ENCODE data around the gene CLEC16A. TPM values are rescaled to one million over a fixed set of nuclear protein-coding genes. Genes with fewer than 3 reads are reported as not detected.

Gene CLEC16A
- total and polyA plus RNA-seq, 9 of the 15 experiments (the other 6 are each of a cell fraction or from before 2014, with no cell fraction given): 1.00 to 22.3 (median 10.0) TPM

DNA sequence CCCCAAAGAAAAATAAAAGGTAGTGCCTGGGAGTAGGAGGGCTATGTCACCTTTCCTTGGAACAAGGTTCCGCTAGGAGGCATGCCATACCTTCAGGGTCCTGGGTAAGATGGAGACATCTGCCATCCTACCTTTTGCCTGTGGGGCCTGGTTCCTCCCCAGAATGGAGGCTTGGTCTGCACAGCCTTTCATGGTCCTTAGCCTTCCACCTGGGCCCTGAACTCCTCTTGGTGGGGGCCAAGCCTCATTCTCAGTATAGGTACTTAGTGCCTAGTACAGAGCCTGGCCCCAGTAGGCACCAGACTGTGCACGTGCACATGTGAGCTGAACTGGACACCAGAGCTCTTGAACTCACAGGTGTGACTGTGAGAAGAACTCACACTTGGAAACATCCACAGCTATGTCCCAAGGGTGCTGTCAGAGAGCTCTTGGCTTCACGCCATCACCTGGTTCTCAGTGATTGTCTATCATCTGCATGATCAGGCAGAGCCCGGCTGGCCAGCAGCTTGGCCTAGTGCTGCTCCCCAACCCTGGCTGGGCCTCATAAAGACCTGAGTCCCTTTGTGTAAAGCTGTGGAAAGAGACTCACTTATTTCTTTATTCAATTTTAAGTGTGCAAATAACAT, 168.5 kb downstream of the CLEC16A start (continued):
- TF ChIP-seq, protein P1, sequence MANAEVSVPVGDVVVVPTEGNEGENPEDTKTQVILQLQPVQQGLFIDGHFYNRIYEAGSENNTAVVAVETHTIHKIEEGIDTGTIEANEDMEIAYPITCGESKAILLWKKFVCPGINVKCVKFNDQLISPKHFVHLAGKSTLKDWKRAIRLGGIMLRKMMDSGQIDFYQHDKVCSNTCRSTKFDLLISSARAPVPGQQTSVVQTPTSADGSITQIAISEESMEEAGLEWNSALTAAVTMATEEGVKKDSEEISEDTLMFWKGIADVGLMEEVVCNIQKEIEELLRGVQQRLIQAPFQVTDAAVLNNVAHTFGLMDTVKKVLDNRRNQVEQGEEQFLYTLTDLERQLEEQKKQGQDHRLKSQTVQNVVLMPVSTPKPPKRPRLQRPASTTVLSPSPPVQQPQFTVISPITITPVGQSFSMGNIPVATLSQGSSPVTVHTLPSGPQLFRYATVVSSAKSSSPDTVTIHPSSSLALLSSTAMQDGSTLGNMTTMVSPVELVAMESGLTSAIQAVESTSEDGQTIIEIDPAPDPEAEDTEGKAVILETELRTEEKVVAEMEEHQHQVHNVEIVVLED (CRISPR knock-in tag; IDR thresholded peaks at IDR 0.05): no peak
- TF ChIP-seq MTA2 (IDR thresholded peaks at IDR 0.05; ENCODE audit: low read depth) (peak; percentile 20; the same call in 1 of the 2 replicates), BRD9 (IDR thresholded peaks at IDR 0.05; ENCODE audit: low read depth, partially characterized antibody) (no peak), ZFX (CRISPR knock-in tag; IDR thresholded peaks at IDR 0.05) (peak; percentile 58)

DNA sequence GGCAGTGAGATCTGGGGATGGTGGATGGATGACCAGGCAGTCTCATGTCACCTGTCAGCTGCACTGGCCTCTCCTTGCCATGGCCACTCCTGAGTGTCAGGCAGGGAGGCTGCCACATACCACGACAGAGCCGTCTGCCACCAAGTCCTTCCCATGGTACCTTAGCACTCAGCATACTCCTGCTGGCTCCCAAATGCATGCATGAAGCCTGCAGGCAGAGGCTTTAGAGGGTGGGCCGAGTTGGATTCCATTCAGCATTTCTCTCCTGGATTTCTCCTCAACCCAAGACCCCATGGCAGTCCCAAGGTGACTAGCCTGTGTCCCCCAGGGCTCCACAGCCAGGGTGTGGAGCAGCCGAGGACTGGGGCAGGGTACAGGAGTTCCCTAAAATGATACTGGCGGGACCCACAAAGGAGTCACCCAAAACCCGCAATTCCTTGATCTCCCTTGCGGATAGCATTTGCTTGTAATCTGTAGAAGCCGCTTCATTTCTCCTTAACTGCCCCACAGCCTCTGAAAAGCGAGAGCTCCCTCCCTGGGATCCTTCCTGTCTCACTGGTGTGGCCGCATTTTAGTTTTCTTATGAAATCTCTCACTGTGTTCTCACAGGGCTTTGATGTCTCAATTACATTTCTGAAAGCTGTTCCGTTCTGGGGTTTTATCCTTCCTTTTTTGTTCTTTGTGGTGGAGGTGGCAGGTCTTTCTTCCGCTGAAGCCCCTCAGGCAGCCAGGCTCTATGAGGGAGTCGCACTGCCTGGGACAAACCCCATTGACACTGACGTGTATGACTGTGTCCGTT, 170.2 kb downstream of the CLEC16A start:
- DNase-seq (ENCODE audit: extremely low read depth in 1 of 4, low spot score in 3 of 4) (no peak), FAIRE-seq (peak; percentile 51), ATAC-seq (no peak)
- no peak for TF ChIP-seq U2AF2 (optimal IDR thresholded peaks at IDR 0.05; ENCODE audit: low read depth, low read length)
- no peak for TF ChIP-seq FOSL1 (tag; conservative IDR thresholded peaks at IDR 0.05)
- no peak for TF ChIP-seq TAF9B (IDR thresholded peaks at IDR 0.05; ENCODE audit: partially characterized antibody)
- ChIA-PET POLR2A (interaction anchor here (0.5 to 0.6 kb wide), 2 partner anchors 65 to 1117 kb away, joined by 3 read pairs; no protein-coding TSS in a partner anchor), CTCF (ENCODE audit: low intra/inter-chr PET ratio) (no interaction called here)
- Histone ChIP-seq H4K20me1 (replicated peaks; ENCODE audit: control insufficient read depth, insufficient read depth, low read length) (no peaks in the 10 kb centered on the region), H3K4me3 (no peak overlapping the region), H3K9me1 (ENCODE audit: control insufficient read depth, insufficient read depth, low read length) (no peaks in the 10 kb centered on the region), H3K9ac (ENCODE audit: insufficient read depth in 1 of 2, low read depth in 2 of 2, low read length in 2 of 2) (peak overlapping the region in 1 of 2 experiments; percentile 23; a peak in 2 of 4 replicates), H3K9me3 (replicated peaks; ENCODE audit: control insufficient read depth, insufficient read depth, low read depth, low read length) (no peaks in the 10 kb centered on the region), H3K79me2 (ENCODE audit: control insufficient read depth, insufficient read depth, low read length) (no peaks in the 10 kb centered on the region), H2AFZ (ENCODE audit: low read depth, low read length) (no peak overlapping the region), H3K4me1 (replicated peaks in 1 of 2; ENCODE audit: control insufficient read depth in 2 of 2, insufficient read depth in 2 of 2, low read length in 2 of 2) (peaks cover 12 to 16% of the 10 kb centered on the region in 2 experiments; a peak in 3 of 5 replicates), H3K27me3 (ENCODE audit: control insufficient read depth in 2 of 2, insufficient read depth in 2 of 2, low read length in 2 of 2) (no peaks in the 10 kb centered on the region), H3K36me3 (ENCODE audit: control insufficient read depth, insufficient read depth, low read length) (peaks cover 6% of the 10 kb centered on the region; the same call in 2 of the 3 replicates), H3K27ac (ENCODE audit: extremely low read depth, low read depth, low read length) (no peak overlapping the region), H3K4me2 (ENCODE audit: insufficient read depth, low read length) (no peak overlapping the region)
- intact Hi-C loops (cut with micrococcal nuclease): no loop called here
- in situ Hi-C loops (cut with MboI): no loop called here
- WGBS (ENCODE audit: insufficient coverage, low coverage, missing lambda C conversion rate): 79% methylated on average over 14 of the region's 15 CpGs
- no TSS peak for BruUV-seq (replicated peaks)

Data from K562 (cell line).